ENCODE results near the gene FAM184A.

GRCh38 chr6:119025793-119026192 is 52.7 kb downstream of the FAM184A start:
- no peak for TF ChIP-seq CTCF (IDR thresholded peaks at IDR 0.05)
- TF ChIP-seq POLR2AphosphoS5 (IDR thresholded peaks at IDR 0.05): no peak
- no peak for TF ChIP-seq POLR2A (IDR thresholded peaks at IDR 0.05)
